Endothelial cell (in vitro differentiated cells): ENCODE measurements around the gene PHTF2. TPM values are rescaled to one million over a fixed set of nuclear protein-coding genes. Genes with fewer than 3 reads are reported as not detected.

Experiments
- DNase-seq: peaks from one replicate; pipeline ENCODE4 v3.0.0; 2021; ENCODE audit warnings: low spot score
- H3K27ac Mint-ChIP-seq: one replicate; pipeline ENCODE4 v1.8.0; 2021; ENCODE audit warnings: mixed read lengths, inconsistent platforms; ENCODE audit not compliant: unreplicated experiment
- H3K27me3 Mint-ChIP-seq: one replicate; pipeline ENCODE4 v1.8.0; 2021; ENCODE audit warnings: mild to moderate bottlenecking, moderate library complexity, mixed read lengths, inconsistent platforms; ENCODE audit not compliant: unreplicated experiment
- H3K36me3 Mint-ChIP-seq: one replicate; pipeline ENCODE4 v1.8.0; 2021; ENCODE audit warnings: mild to moderate bottlenecking, low read depth, mixed read lengths, inconsistent platforms; ENCODE audit not compliant: unreplicated experiment
- H3K4me1 Mint-ChIP-seq: one replicate; pipeline ENCODE4 v1.8.0; 2021; ENCODE audit warnings: mild to moderate bottlenecking, mixed read lengths, inconsistent platforms; ENCODE audit not compliant: unreplicated experiment
- H3K4me3 Mint-ChIP-seq: one replicate; pipeline ENCODE4 v1.8.0; 2021; ENCODE audit warnings: mild to moderate bottlenecking, mixed read lengths, inconsistent platforms; ENCODE audit not compliant: unreplicated experiment
- H3K9me3 Mint-ChIP-seq: one replicate; pipeline ENCODE4 v1.8.0; 2021; ENCODE audit warnings: mixed read lengths, inconsistent platforms; ENCODE audit not compliant: unreplicated experiment
- total RNA-seq: library from RNA; stranded (reverse); fragmentation: NEBNext Ultra II Directional; extraction: Animal tissue kit (Norgen Biotek cat#: 25700); gene quantifications from one replicate; pipeline ENCODE4 v1.2.1, GENCODE V29; 2021; ENCODE audit not compliant: unreplicated experiment
- TF ChIP-seq, protein P1 (sequence below): fragments of 200-600 bp; sonication (generic); IDR thresholded peaks from one replicate; pipeline ENCODE4 v1.5.0; 2021; ENCODE audit warnings: antibody characterized with exemption; ENCODE audit not compliant: unreplicated experiment

PHTF2 gene
- total RNA-seq, 1 donor from 2014 or later: 10.3 TPM

DNA sequence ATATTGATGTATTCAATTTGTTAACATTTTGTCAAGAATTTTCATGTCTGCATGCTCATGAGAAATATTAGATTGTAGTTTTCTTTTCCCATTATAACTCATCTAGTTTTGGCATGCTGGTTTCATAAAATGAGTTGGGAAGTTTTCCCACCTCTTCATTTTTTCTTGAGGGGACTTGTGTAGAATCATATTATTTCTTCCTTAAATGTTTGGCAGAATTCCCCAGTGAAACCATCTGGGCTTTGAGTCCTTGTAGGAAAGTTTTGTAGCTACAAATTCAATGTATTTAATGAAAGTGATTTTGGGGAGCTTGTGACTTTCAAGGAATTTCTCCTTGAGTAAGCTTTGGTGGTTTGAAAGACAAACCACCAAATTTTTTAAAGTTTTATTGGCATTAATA is 173.2 kb downstream of the PHTF2 start:
- Mint-ChIP-seq H3K36me3 (no peaks in the 10 kb centered on the region), H3K9me3 (no peaks in the 10 kb centered on the region), H3K4me3 (no peak overlapping the region), H3K27ac (no peak overlapping the region), H3K4me1 (peaks cover 2% of the 10 kb centered on the region), H3K27me3 (peaks cover 1% of the 10 kb centered on the region)
- TF ChIP-seq, protein P1, sequence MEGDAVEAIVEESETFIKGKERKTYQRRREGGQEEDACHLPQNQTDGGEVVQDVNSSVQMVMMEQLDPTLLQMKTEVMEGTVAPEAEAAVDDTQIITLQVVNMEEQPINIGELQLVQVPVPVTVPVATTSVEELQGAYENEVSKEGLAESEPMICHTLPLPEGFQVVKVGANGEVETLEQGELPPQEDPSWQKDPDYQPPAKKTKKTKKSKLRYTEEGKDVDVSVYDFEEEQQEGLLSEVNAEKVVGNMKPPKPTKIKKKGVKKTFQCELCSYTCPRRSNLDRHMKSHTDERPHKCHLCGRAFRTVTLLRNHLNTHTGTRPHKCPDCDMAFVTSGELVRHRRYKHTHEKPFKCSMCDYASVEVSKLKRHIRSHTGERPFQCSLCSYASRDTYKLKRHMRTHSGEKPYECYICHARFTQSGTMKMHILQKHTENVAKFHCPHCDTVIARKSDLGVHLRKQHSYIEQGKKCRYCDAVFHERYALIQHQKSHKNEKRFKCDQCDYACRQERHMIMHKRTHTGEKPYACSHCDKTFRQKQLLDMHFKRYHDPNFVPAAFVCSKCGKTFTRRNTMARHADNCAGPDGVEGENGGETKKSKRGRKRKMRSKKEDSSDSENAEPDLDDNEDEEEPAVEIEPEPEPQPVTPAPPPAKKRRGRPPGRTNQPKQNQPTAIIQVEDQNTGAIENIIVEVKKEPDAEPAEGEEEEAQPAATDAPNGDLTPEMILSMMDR: no peak
- DNase-seq: no peak

DNA sequence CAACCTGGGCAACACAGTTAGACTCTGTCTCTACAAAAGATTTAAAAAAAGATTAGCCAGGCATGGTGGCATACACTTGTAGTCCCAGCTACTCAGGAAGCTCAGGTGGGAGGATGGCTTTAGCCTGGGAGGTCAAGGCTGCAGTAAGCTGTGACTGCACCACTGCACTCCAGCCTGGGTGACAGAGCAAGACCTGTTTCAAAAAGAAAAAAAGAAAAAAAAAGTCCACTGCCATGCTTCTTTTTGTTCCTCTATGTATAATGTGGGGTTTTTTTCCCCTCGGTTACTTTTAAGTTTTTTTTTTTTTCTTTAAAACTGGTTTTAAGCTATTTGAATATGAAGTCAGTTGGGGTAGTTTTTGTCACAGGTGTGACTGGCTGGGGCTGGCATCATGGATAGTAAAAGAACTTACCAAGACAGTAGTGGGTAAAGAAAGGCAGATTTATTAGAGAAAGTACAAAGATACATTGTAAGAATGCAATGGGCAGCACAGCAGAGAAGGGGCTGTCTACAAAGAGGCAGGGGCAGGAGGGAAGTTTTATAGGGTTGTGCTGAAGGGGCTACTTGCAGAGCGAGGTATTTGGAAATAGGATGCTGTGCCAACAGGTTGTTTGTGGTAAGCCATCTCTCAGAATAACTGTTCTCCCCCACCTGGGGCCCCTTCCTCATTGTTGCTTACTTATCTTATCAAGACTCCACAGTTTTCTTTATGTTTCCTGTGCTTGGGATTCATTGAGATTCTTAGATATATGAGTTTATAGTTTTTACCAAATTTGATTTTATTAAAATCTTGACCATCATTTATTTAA is 177.3 kb downstream of the PHTF2 start:
- no peak overlapping the region for H3K4me3 Mint-ChIP-seq
- peaks cover 5% of the 10 kb centered on the region for H3K27me3 Mint-ChIP-seq
- H3K9me3 Mint-ChIP-seq: no peaks in the 10 kb centered on the region
- no peak for DNase-seq
- TF ChIP-seq, protein P1: no peak
- no peak overlapping the region for H3K27ac Mint-ChIP-seq
- no peaks in the 10 kb centered on the region for H3K36me3 Mint-ChIP-seq
- H3K4me1 Mint-ChIP-seq: peaks cover 2% of the 10 kb centered on the region

DNA sequence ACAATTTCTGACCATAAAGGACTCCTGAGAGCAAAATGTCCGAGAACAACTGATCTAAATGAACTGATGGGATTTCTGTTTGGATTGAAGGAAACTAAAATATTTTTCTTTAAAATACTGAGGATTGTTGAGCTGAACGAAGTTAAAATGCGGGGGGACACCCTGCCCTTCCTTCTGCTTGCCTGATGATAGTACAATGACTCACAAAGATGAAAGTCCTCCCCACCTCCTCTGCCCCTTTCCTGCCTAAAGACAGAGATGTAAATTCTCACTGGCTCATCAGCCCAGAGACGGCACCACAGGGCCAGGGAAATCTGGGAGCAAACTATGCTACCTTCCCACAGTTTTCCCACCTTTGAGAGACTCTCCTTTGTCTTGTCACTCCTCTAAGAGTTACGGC is 180.6 kb downstream of the PHTF2 start:
- TF ChIP-seq, protein P1: no peak
- H3K27me3 Mint-ChIP-seq: peaks cover 5% of the 10 kb centered on the region
- no peaks in the 10 kb centered on the region for H3K36me3 Mint-ChIP-seq

DNA sequence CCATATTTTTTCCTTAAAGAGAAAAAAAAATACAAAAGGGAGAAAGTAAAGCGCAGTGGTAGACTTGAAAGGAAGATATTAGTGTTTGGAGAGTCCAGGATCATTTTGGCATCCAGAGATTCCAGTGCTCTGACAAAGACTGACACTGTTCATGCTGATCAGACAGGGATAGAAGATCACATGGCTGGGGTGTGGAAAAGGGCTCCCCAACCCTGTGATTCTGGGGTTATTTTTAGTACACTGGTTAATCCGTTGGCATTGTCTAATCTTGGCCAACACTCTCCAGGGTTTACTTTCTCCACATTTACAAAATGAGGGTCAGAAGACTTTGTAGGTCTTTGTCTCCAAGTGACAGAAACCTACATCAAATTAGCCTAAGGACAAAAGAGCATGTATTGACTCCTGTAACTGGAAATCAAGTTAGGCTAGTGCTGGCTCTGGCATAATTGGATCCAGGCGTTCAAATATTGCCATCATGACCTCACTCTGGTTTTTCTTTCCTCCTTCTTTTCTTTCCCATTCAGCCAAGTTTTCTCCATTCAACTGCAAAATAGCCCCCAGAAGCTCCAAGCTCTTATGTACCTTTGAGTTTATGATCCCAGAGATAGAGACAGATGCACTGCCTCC is 181.6 kb downstream of the PHTF2 start:
- TF ChIP-seq, protein P1: no peak
- H3K27me3 Mint-ChIP-seq: peaks cover 5% of the 10 kb centered on the region
- H3K9me3 Mint-ChIP-seq: no peaks in the 10 kb centered on the region
- no peak overlapping the region for H3K27ac Mint-ChIP-seq
- no peak overlapping the region for H3K4me3 Mint-ChIP-seq
- H3K36me3 Mint-ChIP-seq: no peaks in the 10 kb centered on the region
- no peak for DNase-seq
- H3K4me1 Mint-ChIP-seq: peaks cover 2% of the 10 kb centered on the region

More for the DNA sequence above, 180.6 kb downstream of the PHTF2 start:
- no peak for DNase-seq
- Mint-ChIP-seq H3K4me1 (peaks cover 2% of the 10 kb centered on the region), H3K9me3 (no peaks in the 10 kb centered on the region), H3K27ac (no peak overlapping the region), H3K4me3 (no peak overlapping the region)

DNA sequence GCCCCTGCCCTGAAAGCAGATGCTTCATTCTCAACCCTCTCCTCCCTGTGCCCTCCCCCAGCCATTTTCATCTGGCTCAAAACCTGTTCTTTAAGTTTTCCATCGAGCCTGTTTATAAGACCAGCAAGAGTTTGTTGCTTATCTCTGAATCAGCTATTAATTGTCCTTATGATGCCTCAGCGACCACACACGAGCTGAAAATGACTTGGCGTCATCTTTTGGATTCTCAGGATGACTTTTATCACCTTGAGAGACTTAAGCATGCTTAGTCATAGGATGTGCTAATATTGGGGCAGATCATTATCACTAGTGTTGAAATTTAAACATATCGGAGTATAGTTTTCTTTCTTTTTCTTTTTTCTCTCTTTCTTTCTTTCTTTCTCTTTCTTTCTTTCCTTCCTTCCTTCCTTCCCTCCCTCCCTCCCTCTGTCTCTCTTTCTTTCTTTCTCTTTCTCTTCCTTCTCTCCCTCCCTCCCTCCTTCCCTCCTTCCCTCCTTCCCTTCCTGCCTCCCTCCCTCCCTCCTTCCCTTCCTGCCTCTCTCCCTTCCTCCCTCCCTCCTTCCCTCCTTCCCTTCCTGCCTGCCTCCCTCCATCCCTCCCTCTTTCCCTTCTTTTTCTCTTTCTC is 184.5 kb downstream of the PHTF2 start:
- TF ChIP-seq, protein P1: no peak

More for the DNA sequence above, 184.5 kb downstream of the PHTF2 start:
- Mint-ChIP-seq H3K36me3 (no peaks in the 10 kb centered on the region), H3K27me3 (peaks cover 2% of the 10 kb centered on the region), H3K9me3 (no peaks in the 10 kb centered on the region), H3K4me3 (no peak overlapping the region), H3K4me1 (no peaks in the 10 kb centered on the region), H3K27ac (no peak overlapping the region)
- no peak for DNase-seq
